ENCODE results near the gene CEP170B.

CEP170B gene

DNA sequence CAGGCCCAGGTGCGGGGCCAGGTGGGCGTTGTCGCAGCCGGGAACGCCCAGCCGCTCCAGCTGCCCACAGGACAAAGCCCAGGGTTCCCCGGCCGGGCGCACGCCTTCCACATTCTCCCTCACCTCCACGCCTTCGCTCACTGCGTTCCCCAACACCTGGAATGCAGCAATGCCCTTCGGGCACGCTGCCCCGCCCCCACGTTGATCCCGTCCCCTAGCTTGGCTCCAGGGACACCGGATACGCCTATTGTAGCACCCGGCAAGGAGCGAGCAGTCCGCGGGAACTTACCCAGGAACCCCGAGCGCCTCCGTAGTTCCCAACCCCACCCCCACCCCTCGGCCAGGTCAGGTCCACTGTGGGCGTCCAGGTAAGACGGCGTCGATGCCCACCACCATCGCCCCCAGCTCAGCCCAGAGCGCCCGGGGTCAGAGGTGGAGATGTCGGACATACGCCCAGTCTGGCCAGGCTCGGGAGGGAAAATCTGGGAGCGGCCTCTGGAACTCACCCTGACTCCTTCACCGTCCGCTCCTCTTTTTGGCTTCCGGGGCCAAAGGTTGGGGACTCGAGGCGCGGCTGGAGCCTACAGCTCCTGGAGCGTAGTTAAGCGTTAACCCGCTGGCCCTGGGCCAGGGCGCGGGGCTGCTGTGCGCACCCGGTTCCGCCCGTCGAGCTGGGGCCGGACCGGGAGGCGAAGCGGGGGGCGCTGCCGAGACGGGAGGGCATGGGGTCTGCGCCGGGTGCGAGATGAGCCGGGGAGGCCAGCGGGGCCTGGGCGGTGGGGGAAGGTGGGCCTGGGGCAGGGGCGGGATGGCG lies 594 bp upstream of the CEP170B start:
- peak overlapping the region; percentile 24 for H3K4me3 ChIP-seq (ENCODE audit: control insufficient read depth, low read depth, low read length)
- TF ChIP-seq, protein P1, sequence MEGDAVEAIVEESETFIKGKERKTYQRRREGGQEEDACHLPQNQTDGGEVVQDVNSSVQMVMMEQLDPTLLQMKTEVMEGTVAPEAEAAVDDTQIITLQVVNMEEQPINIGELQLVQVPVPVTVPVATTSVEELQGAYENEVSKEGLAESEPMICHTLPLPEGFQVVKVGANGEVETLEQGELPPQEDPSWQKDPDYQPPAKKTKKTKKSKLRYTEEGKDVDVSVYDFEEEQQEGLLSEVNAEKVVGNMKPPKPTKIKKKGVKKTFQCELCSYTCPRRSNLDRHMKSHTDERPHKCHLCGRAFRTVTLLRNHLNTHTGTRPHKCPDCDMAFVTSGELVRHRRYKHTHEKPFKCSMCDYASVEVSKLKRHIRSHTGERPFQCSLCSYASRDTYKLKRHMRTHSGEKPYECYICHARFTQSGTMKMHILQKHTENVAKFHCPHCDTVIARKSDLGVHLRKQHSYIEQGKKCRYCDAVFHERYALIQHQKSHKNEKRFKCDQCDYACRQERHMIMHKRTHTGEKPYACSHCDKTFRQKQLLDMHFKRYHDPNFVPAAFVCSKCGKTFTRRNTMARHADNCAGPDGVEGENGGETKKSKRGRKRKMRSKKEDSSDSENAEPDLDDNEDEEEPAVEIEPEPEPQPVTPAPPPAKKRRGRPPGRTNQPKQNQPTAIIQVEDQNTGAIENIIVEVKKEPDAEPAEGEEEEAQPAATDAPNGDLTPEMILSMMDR (conservative IDR thresholded peaks at IDR 0.05; ENCODE audit: control insufficient read depth, insufficient read depth, low read depth, low read length), result no peak
- DNase-seq (ENCODE audit: low read depth), result no peak

DNA sequence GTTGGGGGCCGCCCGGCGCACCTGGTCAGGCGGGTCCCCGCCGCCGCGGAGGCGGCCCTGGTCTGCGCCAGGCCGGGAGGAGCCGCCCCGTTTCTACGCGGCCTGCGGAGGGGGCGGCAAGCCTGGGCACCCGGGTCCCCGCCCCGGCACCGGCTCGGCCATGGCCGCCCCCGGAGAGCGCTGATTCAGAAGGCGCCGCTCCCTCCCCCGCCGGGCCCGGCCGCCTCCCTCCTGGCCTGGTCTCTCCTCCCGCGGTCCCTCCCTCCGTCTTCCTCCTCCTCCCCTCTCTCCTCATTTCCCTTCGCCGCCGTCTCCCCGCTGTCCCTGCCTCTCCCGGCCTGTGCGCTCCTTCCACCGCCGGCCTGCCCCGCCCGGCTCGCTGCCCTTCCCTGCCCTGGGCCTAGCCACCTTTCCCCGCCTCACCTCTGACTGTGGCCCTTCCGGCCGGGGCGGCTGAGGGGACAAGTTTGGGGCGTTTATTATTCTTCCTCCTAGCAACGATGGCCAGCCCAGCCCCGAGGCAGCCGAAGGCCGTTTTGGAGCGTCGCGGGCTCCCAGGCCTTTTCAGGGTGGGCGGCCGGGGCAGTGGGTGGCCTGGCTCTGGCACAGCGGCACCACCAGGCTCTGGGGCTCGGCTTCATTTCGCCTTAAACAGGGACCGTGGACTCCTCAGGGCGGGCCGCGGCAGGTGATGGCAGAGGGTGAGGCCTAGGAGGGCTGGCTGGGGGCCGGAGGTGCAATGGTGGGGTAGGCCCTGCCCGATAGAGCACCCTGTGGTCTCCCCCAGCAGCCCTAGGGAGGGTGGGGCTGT lies 768 bp downstream of the CEP170B start:
- peak overlapping the region; percentile 71 for H3K4me3 ChIP-seq (ENCODE audit: control insufficient read depth, low read depth, low read length)
- TF ChIP-seq, protein P1 (conservative IDR thresholded peaks at IDR 0.05; ENCODE audit: control insufficient read depth, insufficient read depth, low read depth, low read length), result no peak
- peak; percentile 70 for DNase-seq (ENCODE audit: low read depth)

DNA sequence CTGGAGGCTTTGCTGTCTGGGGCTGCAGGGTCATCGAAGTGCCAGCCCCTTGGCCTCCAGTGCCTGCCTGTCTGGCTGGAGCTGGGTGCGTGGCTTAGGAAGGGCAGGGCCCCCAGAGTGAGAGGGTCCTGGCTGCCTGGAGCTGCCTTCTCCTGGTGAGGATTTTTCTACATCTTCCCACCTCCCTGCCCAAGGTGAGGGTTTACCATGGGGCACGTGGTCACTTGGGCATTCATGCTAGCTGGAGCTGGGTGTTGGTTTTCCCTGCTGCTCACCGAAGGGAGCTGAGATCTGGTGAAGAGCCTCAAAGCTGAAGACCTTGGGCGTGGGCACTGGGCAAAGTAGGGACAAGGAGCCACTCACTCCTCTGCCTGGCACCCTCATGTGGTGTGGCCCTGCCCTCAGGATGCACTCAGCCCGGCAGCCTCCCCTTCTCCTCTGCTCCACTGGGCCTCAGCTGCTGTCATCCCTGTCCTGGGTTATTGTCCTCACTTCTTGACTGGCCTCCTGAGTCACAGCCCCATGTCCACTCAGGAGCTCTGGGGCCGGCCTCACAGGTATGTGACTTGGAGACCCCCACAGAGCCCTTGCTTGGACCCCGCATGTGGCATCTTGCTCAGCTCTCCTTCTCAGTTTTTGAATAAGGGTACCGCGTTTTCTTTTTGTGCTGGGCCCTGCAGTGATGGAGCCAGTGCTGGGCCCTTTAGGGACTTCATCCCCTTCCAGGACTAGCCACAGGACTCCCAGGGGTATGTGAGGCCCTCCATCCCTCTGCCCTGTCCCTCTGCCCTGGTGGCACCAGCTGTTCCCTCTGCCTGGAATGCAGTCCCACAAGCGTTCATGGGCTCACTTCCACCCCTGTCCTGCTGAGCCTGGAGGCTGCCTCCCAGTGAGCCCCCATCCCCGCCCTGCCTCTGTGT lies 1.6 kb downstream of the CEP170B start:
- H3K4me3 ChIP-seq (ENCODE audit: control insufficient read depth, low read depth, low read length), result peak overlapping the region; percentile 71
- TF ChIP-seq, protein P1 (conservative IDR thresholded peaks at IDR 0.05; ENCODE audit: control insufficient read depth, insufficient read depth, low read depth, low read length), result no peak
- DNase-seq (ENCODE audit: low read depth), result no peak

DNA sequence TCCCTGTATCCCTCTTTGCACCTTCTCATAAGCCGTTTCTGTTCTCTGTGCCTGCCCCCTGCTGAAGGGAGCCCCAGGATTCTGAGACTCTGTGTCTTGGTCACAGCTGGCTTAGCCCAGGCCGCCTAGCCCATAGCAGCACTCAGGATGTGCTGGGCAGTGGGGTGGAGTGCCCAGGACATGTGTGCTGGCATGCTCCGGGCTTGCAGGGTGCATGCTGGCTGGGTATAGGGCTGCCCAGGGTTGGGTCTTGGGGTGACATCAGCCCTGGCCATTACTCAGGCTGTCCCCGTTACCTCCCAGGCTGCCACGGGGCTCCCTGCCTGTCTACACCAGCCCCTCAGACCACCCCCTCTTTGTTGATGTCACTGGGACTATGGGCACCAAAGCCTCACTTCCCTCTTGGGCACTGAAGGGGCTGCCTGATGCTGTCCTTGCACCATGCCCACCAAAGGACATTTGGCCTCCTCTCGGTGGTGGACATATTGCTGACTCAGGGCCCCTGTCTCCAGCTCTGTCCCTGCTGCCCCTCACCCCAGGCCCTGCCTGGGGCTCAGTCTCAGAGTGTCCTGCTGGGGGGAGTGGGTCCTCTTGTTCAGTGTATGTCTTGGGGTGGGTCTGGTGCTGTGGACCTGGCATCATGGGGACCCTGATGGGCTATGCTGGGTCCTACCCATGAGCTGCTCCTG lies 2.4 kb downstream of the CEP170B start:
- DNase-seq (ENCODE audit: low read depth), result no peak
- no peak overlapping the region for H3K4me3 ChIP-seq (ENCODE audit: control insufficient read depth, low read depth, low read length)

DNA sequence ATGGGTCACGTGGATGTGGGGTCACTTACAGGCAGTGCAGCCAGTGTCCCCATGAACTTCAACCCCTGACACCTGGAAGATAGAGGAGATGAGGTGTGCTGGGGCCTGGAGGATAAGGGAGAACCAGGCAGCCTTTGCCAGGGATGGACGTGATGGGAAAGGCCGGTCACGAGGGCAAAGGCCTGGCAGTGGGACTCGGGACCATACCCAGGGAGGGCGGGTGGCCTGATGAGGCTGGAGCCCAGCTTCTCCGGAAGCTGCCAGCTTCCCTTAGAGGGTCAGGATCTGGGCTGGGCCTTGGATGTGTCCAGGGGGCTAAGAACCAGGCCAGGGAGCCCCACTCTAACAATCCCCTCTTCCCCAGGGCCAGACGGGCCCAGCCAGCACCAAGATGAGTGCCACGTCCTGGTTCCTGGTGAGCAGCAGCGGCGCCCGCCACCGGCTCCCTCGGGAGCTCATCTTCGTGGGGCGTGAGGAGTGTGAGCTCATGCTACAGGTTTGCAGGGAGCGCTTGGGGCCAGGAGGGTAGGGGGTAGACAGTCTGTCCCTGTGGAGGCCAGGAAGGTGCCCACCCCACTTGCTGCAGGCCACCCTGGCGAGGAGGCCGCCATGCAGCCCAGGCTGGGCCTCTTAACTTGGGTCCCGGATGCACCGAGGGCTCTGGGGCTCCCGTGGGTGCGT lies 3.1 kb downstream of the CEP170B start:
- no peak overlapping the region for H3K4me3 ChIP-seq (ENCODE audit: control insufficient read depth, low read depth, low read length)
- DNase-seq (ENCODE audit: low read depth), result no peak
- TF ChIP-seq, protein P1 (conservative IDR thresholded peaks at IDR 0.05; ENCODE audit: control insufficient read depth, insufficient read depth, low read depth, low read length), result no peak

More for the DNA sequence above, 2.4 kb downstream of the CEP170B start:
- TF ChIP-seq, protein P1 (conservative IDR thresholded peaks at IDR 0.05; ENCODE audit: control insufficient read depth, insufficient read depth, low read depth, low read length), result no peak

Measured in fibroblast of mammary gland (primary cell).